ENCODE measurements around the gene ADISSP.
A peak's percentile ranks its signal among the peaks of the same experiment; 100 is the strongest.

ADISSP gene

GRCh38 chr20:3788685-3789155 is 21.2 kb upstream of the ADISSP start:
- no peak for DNase-seq (ENCODE audit: low read depth)
- no peak for TF ChIP-seq CTCF (conservative IDR thresholded peaks at IDR 0.05; ENCODE audit: low read depth, low read length)
- no peak overlapping the region for H3K4me3 ChIP-seq (ENCODE audit: low read length)

- H3K4me3 ChIP-seq (ENCODE audit: low read length) = no peak overlapping the region
- DNase-seq (ENCODE audit: low read depth) = no peak
- TF ChIP-seq CTCF (conservative IDR thresholded peaks at IDR 0.05; ENCODE audit: low read depth, low read length) = no peak
These were observed 19.9 kb upstream of the ADISSP start for GRCh38 chr20:3787324-3788014.

GRCh38 chr20:3786665-3787323 is 19.2 kb upstream of the ADISSP start, which contains the start of gene CENPB:
TSS of gene CENPB (minus strand) at chr20:3786740. CDS start at chr20:3786483, 257 bp downstream.
- no peak for DNase-seq (ENCODE audit: low read depth)
- TF ChIP-seq CTCF (conservative IDR thresholded peaks at IDR 0.05; ENCODE audit: low read depth, low read length) = peak; percentile 47
- H3K4me3 ChIP-seq (ENCODE audit: low read length) = peak within 1 kb of the TSS; percentile 60

- no peak for TF ChIP-seq CTCF (conservative IDR thresholded peaks at IDR 0.05; ENCODE audit: low read depth, low read length)
- H3K4me3 ChIP-seq (ENCODE audit: low read length) = peak overlapping the region; percentile 60
- no peak for DNase-seq (ENCODE audit: low read depth)
These were observed 18.6 kb upstream of the ADISSP start for GRCh38 chr20:3786126-3786484.

GRCh38 chr20:3785240-3786125 is 17.9 kb upstream of the ADISSP start:
- DNase-seq (ENCODE audit: low read depth) = no peak
- peak overlapping the region; percentile 60 for H3K4me3 ChIP-seq (ENCODE audit: low read length)
- no peak for TF ChIP-seq CTCF (conservative IDR thresholded peaks at IDR 0.05; ENCODE audit: low read depth, low read length)

GRCh38 chr20:3784863-3785239 is 17.3 kb upstream of the ADISSP start:
- H3K4me3 ChIP-seq (ENCODE audit: low read length) = no peak overlapping the region
- DNase-seq (ENCODE audit: low read depth) = no peak
- TF ChIP-seq CTCF (conservative IDR thresholded peaks at IDR 0.05; ENCODE audit: low read depth, low read length) = no peak

Data from retinal pigment epithelial cell (primary cell).